Adrenal gland (tissue), 5 donors: ENCODE measurements around the gene OPCML.

Experiments used
- POLR2A ChIP-seq, 2 donors: fragments of 450-650 bp; IDR thresholded peaks; one replicate each; pipeline ENCODE4 v1.6.1; 2017; ENCODE audit warnings: antibody characterized with exemption in 2 of 2, mild to moderate bottlenecking in 2 of 2, moderate library complexity in 1 of 2
- TF ChIP-seq, protein P1 (sequence below), 6 experiments: fragments of 450-650 bp in 4 of 6; fragments of 200-600 bp in 2 of 6; sonication (generic) in 1 of 6; IDR thresholded peaks; 1 replicate in 5 of 6; 2 replicates in 1 of 6; pipeline versions ENCODE4 v1.5.1 to v1.8.0; 2016 to 2021; ENCODE audit warnings: antibody characterized with exemption in 6 of 6, mild to moderate bottlenecking in 2 of 6, moderate library complexity in 1 of 6
- donor health status: DM: no; HTN: no; CAD: no.

DNA sequence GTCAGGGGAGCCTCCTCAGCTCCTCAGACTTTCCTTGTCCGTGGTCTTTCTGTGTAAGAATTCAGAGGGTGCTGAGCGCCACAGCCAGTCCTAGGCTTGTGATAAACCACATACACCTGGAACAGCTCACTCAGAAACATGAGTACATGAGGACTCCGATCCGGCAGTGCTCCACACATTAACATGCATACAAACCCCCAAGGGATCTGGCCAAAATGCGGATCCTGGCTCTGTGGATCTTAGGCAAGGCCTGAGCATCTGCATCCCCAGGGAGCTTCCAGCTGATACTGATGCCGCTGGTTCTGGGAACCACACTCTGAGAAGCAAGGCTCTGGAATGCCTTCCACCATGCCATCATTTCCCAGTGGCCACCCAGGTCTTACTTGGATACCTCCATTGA, 20.6 kb upstream of the OPCML start:
- no peak for TF ChIP-seq POLR2A (IDR thresholded peaks at IDR 0.05)
- TF ChIP-seq, protein P1, sequence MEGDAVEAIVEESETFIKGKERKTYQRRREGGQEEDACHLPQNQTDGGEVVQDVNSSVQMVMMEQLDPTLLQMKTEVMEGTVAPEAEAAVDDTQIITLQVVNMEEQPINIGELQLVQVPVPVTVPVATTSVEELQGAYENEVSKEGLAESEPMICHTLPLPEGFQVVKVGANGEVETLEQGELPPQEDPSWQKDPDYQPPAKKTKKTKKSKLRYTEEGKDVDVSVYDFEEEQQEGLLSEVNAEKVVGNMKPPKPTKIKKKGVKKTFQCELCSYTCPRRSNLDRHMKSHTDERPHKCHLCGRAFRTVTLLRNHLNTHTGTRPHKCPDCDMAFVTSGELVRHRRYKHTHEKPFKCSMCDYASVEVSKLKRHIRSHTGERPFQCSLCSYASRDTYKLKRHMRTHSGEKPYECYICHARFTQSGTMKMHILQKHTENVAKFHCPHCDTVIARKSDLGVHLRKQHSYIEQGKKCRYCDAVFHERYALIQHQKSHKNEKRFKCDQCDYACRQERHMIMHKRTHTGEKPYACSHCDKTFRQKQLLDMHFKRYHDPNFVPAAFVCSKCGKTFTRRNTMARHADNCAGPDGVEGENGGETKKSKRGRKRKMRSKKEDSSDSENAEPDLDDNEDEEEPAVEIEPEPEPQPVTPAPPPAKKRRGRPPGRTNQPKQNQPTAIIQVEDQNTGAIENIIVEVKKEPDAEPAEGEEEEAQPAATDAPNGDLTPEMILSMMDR (IDR thresholded peaks at IDR 0.05): no peak
